GM21381 (cell line): ENCODE measurements around the gene SFXN1.

ENCODE experiments used
- ATAC-seq: cut with Tn5 transposase; IDR thresholded peaks from one replicate; pipeline ENCODE4 v1.9.1; 2021; ENCODE audit warnings: mild to moderate bottlenecking, moderate library complexity; ENCODE audit not compliant: unreplicated experiment

The SFXN1 gene

DNA sequence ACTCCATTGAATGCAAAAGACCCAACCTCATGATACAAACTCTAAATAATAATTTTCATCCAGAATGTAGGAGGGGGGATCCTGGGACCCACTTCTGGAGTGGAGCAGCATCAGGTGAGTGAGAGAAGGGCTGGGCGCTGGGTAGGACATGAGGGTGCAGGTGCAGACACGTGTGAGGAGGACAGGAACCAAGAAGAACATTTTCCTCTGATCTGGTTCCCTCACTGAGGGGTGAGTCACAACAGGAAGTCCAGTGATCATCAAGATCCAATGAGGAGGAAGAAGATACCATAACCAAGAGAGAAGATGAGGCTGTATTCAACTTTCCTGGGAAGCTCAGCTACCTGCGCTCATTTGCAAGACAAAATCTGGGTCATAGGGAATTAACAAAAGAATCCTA lies 57.4 kb downstream of the SFXN1 start:
- ATAC-seq: no peak

GRCh38 chr5:175538576-175538975 lies 60.2 kb downstream of the SFXN1 start:
- ATAC-seq: no peak

DNA sequence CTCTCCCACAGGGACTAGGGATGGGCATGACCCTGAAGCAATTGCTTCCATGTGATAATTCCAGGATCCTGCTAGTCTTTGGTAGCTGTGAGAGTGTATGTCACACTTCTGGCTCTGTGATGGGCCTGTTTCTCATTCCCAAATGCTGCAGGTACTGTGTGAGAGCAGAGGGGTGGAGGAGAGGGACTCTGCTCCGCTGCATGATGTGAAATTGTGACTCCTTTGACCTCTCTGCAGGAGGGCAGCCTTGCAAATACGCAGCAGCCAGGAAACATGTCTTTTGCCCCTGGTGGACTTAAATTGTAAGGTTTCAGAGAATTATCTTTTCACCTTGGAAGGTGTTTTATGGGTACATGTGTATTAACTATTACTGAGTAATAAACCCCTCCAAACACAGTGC lies 61.6 kb downstream of the SFXN1 start:
- no peak for ATAC-seq

GRCh38 chr5:175541264-175541663 lies 62.9 kb downstream of the SFXN1 start:
- no peak for ATAC-seq

DNA sequence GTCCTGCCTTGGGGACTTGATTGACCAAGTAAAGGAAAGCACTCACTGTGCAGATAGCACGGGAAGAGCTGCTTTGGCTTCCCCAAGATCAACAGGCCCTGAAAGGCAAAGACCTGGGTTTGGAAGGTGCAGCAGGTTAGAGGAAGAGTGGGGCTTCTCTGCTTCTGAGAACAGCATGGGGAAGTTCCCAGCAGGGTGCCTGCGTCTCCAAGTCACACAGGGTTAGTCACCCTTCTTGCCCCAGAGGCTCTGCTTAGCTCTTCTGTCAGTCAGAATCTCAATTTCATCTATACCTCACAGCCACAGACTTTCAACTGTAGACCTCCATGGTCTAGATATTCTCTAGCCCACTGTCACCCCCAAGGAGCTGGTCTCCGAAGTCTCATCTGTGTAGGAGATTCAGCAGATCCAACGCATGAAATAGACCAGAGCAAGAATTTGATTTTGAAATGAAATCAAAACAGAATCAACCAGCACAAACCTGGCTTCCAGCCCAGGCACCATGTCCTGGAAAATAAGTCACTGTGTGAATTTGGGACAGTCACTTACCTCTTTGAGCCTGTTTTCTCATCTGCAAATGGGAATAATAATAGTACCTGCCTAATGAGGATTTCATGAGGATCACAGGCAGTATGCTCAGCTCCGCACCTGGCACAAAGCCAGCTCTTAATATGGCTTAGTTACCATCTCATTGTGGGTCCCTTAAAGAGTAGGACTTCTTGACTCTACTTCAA lies 64.0 kb downstream of the SFXN1 start:
- no peak for ATAC-seq

DNA sequence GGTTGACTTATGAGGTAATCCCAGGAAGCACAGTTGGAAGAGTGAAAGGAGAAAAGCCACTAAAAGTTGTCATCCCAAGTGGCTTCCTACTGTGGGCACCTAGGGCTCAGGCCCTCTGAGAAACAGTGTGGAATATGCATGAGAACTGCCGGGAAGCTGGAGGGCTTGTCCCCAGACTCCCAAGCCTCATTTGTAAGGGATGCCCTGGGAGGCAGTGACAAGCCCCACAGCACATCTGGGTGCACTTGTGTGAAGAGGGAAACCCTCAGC lies 64.5 kb downstream of the SFXN1 start:
- ATAC-seq: no peak

DNA sequence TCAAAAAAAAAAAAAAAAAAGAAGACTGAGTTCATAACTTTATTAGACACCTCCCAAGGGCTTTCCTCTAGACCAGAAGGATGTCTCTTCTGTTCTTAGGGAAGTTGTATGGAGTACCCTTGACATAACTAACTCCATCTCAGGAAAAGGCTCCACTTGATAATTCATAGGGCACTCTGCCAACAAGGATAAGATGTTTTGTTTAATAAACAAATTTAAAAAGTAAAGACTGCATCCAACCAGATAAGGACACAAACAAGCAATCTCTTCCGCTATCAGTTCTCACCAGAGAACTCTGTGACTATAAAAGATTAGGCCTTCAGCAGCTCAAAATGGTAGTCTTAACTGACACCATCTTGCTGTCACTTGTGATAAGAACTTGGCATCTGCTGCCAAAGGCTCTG lies 65.8 kb downstream of the SFXN1 start:
- no peak for ATAC-seq

GRCh38 chr5:175544586-175544985 lies 66.2 kb downstream of the SFXN1 start:
- no peak for ATAC-seq

- no peak for ATAC-seq
Measured at GRCh38 chr5:175547842-175548241, 69.5 kb downstream of the SFXN1 start.

DNA sequence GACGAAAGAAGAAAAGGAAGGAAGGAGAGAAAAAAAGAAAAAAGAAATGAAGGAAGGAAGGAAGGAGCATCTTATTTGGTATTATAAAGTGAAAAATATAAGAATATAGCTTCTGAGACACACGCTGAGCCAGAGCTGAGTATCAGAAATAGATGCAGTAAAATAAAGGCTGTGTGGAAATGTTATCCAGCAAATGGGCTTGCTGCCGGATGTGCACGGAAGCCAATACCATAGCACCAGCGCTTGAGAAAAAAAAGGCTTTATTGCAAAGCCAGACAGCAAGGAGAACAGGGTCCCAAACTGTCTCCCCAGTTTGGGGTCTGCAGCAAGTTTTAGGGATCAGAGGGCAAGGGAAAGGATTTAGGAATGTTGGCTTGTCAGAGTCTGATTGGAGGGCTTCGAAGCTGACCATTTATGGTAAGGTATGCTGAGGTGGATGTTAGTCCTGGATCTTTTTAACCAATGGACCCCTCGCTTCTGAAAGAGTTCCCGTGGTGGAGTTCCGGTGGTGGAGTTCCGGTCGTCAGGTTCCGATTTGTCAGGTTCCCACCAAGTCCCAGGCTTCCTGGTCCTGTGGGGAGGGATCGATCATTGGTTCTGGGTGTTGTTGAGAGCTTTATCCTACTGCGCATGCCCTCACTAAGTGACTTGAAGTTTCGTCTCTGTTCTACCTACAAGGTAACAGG lies 70.4 kb downstream of the SFXN1 start:
- no peak for ATAC-seq

GRCh38 chr5:175550055-175550805 lies 71.9 kb downstream of the SFXN1 start:
- ATAC-seq: no peak

- no peak for ATAC-seq
Measured at GRCh38 chr5:175551266-175551665, 72.9 kb downstream of the SFXN1 start.

- no peak for ATAC-seq
Measured at GRCh38 chr5:175554296-175554695, 75.9 kb downstream of the SFXN1 start.

DNA sequence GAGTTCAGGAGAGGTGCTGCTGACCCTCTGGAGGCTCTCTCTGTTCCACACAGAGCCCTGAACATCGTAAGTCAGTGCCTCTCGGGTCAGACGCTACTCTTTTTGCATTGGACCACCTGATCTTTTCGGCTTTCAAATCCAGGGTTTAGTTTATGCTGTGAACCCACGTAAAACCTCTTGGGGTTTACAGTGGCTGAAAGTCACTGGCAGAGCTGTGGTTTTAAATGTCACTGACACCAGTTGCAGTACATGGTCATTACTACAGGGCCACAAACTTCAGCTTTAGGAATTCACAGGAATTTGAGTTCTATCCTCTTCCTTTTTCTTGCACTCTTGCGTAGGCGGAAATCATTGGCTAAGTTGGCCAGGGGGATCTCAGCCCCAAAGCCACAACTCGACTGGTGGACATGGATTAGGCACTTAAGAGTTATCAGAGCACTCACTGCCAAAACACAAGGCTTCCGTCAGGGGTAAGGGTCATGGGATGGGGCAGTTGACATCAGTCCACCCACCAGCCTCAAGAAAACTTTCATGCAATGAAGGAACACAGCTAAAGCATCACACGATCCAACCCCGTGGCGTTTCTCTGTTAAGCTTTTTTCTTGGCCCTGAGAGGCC lies 76.9 kb downstream of the SFXN1 start:
- no peak for ATAC-seq

- no peak for ATAC-seq
Measured at GRCh38 chr5:175556794-175557193, 78.4 kb downstream of the SFXN1 start.

DNA sequence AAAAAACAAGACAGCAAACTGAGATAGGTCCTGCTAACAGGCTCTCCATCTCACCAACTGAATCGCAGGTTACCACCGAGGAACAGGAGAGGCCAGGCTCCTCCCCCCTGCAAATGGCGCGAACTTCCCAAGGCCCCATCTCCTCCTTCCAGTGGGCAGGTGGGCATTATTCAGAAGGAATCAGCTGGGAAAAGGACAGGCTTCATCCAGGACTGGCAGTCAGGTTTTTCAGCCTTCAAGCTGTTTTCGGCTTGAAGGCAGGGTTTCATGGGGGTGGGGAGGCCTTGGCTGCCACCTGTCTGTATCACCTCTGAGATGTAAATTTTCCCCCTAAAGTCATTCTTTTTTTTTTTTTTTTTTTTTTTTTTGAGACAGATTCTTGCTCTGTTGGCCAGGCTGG lies 79.4 kb downstream of the SFXN1 start:
- ATAC-seq: no peak

DNA sequence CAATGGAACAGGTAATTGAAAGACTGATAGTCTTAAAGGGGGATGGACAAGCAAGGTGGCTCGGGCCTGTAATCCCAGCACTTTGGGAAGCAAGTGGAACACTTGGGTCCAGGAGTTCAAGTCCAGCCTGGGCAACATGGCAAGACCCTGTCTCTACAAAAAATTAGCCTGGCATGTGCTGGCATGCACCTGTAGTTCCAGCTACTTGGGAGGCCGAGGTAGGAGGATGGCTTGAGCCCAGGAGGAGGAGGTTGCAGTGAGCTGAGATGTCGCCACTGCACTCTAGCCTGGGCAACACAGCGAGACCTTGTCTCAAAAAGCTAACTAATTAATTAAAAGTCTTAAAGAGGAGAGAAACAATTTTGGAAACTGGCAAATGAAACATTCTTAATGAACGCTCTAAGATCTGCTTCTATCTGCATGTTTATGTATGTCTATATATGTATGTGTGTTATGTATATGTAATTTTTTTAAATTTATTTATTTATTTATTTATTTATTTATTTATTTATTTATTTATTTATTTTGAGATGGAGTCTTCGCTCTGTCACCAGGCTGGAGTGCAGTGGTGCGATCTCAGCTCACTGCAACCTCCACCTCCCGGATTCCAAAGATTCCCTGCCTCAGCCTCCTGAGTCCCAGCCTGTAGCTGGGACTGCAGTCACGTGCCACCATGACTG lies 80.6 kb downstream of the SFXN1 start:
- no peak for ATAC-seq

- no peak for ATAC-seq
Measured at GRCh38 chr5:175560011-175560410, 81.7 kb downstream of the SFXN1 start.

- ATAC-seq: no peak
Measured at GRCh38 chr5:175561085-175561484, 82.7 kb downstream of the SFXN1 start.

DNA sequence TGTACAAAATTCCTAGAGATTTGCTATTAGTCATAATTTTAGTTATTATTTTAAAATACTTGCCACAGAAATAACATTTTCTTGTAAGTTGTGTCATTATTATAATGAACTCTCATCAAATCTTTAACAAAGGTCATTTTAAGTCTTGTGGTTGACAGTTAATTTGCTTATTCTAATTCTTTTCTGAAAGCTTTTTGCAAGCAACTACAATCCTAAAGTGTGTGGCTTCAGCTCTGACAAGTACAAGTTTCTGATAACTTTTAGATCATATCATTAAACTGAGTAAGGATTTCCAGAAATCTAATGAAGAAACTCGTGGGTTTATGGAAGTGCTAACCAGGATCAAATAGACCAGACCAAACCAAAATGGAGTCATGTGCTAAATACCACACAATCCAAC lies 86.4 kb downstream of the SFXN1 start:
- no peak for ATAC-seq

DNA sequence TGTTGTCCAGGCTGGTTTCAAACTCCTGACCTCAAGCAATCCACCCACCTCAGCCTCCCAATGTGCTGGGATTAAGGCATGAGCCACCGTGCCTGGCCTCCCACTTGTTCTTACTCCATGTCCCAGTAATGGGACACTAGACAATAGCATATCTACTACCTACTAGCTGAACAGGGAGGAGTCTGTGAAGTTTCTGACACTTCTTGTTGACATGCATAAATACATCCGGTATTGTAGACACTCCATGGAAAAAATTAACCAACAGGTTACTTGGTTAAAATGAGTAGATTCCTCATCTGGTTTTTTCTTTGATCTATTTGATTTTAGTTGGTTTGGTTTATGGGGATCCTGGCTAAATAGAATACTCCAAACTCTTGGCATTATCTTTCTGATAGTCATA lies 88.3 kb downstream of the SFXN1 start:
- ATAC-seq: no peak
